Tibial nerve (tissue), 4 donors: Measurements from ENCODE around the gene CIROP.

Source experiments
- CTCF ChIP-seq, 5 experiments: fragments of 200-600 bp in 3 of 5; fragments of 450-650 bp in 2 of 5; sonication (generic) in 3 of 5; IDR thresholded peaks; one replicate each; pipeline ENCODE4 v1.5.1; 2016 to 2019; ENCODE audit warnings: antibody characterized with exemption in 5 of 5, mild to moderate bottlenecking in 3 of 5, moderate library complexity in 2 of 5
- EP300 ChIP-seq, 2 donors: sonication (generic); formaldehyde crosslinking; IDR thresholded peaks; one replicate each; pipeline ENCODE4 v1.6.1; 2017; ENCODE audit warnings: antibody characterized with exemption in 2 of 2, mild to moderate bottlenecking in 1 of 2
- POLR2A ChIP-seq, 2 donors: fragments of 450-650 bp; IDR thresholded peaks; one replicate each; pipeline ENCODE4 v1.6.1; 2017; ENCODE audit warnings: antibody characterized with exemption in 2 of 2, mild to moderate bottlenecking in 2 of 2, moderate library complexity in 2 of 2

GRCh38 chr14:23118506-23119362 lies 13.9 kb upstream of the CIROP start, which contains the start of gene CEBPE:
- TF ChIP-seq CTCF (IDR thresholded peaks at IDR 0.05), result no peak
- no peak for TF ChIP-seq EP300 (IDR thresholded peaks at IDR 0.05)
- TF ChIP-seq POLR2A (IDR thresholded peaks at IDR 0.05), result no peak
